GM12891 (cell line): Measurements from ENCODE around the gene CBY3.

Source experiments
- POLR2A ChIP-seq: IDR thresholded peaks from 2 replicates; pipeline ENCODE4 v1.6.1; 2011; ENCODE audit warnings: low read depth, low read length, control low read depth
- POLR2AphosphoS5 ChIP-seq: IDR thresholded peaks from 2 replicates; pipeline ENCODE4 v1.6.1; 2011; ENCODE audit warnings: low read depth, low read length, control low read depth
- SPI1 ChIP-seq: IDR thresholded peaks from 2 replicates; pipeline ENCODE4 v1.6.1; 2011; ENCODE audit warnings: low read depth, low read length, control low read depth
- TAF1 ChIP-seq: IDR thresholded peaks from 2 replicates; pipeline ENCODE4 v1.6.1; 2011; ENCODE audit warnings: low read depth, low read length, control low read depth

- TF ChIP-seq POLR2AphosphoS5: no peak
- TF ChIP-seq POLR2A: no peak
- TF ChIP-seq TAF1: no peak
- no peak for TF ChIP-seq SPI1
Measured at GRCh38 chr5:179729303-179729702, 48.5 kb upstream of the CBY3 start.
